Smooth muscle cell of the brain vasculature (primary cell): ENCODE results near the gene UBE3C.
"Not testable (repeated sequence)": the region's sequence is repeated elsewhere in the genome, so short reads cannot be mapped to it uniquely, and the experiment has no call there.

Experiments
- DNase-seq: peaks from one replicate; pipeline ENCODE4 v3.0.0-alpha.2; 2012; ENCODE audit warnings: low read depth, low spot score

UBE3C gene

DNA sequence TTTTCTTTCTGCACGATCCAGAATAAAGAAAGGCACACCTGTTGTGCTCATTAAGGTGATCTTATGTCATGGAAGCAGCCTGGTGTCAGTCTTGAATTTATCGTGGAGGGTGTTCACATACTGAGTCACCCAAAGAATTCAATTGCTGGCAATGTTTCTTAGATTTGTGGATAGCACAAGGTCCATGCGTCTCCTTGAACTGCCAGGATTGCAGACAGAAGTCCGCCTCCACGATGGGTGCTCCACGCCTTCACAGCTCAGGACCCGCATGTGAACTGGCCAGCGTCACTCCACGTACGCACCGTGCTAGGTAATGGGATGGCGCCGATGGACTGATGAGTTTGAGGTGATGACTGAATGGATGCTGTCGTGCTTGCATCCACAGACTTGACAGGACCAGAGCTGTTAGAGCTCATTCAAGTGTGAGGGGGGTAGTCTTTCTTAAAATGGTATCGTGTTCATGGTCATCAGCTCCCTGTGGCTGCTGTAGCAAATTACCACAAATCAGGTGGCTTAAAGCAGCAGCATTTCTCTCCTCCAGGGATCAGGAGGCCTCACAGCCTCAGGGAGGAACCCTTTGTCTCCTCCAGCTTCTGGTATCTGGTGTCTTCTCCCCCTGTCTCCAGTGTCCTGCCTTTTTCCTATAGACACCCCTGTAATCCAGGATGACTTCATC lies 132.7 kb downstream of the UBE3C start:
- no peak for DNase-seq

DNA sequence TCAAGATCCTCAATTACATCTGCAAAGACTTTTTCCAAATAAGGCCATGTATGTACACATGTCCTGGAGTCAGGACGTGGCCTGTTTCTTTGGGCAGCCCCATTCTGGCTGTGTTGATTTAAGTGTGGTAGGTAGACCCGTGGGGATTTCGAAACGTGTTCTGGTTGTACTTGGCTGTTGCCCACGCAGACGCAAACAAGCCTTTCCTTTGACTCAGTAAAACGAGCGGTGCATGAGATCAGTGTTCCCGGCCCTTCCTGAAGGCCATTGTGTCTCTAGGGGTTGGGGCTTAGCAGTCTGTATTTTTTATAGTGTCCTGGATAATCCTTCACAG lies 133.2 kb downstream of the UBE3C start:
- peak; percentile 76 for DNase-seq

DNA sequence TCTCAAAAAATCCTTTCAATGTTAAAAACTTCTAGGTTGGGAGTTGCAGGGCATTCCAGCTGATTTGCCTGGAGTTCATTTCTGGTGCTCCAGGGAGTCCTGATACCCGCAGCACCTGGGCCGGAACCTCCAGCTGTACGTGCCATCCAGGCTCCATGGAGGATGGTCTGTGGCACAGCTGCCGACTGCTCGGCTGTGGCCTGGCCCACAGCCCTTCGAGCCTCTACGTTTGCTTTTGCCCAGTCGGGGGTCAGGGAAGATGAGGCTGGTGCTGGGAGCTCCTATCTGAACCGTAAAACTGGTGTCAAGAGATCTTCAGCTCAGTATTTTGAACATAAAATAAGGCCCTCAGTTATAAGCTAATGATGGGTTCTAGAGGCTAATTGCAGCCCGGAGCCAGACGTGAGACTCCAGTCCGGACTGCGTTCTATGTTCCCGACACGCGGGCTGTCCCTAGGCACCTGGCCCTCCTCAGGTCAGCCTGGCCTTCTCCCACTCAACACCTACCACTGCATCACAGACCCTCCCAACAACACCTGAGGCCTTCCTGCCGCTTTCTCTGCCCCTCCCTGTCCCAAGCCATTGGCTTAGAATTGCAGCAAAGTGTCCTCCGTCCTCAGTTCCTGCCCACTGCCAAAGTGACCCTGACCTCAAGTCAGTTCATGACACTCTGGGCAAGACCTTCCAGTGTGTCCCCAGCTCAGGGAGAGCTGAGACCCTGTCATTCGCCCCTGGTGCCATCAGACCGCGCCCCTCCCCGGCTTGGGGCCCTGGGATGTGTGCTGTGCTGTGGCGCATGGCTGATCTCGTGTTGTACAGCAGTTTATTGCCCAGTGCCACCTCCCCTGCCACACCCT lies 133.9 kb downstream of the UBE3C start:
- no peak for DNase-seq

DNA sequence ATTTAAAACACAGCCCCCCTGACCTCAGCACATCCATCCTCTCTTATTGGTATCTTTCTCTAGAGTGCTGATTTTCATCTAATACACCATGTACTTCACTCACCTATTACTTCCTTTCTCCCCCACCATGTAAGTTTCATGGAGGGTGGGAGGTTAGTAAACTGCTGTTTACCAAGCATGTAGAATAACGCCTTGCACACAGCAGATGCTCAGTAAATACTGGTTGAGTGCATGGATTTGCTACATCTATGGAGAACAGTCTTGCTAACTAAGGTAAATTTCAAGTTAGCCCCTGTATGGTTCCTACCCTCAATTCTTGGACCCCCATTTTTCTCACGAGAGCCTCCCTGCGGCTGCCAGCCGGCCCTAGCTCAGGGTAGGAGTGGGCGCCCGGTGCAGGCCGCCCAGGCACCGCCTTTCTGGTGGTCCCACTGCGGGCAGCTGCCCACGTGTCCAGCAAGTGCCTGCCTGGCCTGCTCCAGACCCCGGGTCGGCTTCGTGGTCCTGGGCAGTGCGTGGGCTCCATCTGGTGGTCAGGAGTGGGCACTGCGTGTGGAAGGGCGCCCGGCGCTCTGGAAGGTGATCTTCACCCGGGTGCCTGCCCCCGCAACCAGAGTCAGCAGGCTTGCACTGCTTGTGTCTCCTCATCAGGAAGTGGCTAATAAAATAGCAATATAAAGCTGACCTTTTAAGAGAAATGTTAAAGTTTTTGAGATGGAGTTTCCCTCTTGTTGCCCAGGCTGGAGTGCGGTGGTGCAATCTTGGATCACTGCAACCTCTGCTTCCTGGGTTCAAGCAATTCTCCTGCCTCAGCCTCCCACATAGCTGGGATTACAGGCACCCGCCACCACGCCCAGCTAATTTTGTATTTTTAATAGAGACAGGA lies 134.7 kb downstream of the UBE3C start:
- peak; percentile 52 for DNase-seq

DNA sequence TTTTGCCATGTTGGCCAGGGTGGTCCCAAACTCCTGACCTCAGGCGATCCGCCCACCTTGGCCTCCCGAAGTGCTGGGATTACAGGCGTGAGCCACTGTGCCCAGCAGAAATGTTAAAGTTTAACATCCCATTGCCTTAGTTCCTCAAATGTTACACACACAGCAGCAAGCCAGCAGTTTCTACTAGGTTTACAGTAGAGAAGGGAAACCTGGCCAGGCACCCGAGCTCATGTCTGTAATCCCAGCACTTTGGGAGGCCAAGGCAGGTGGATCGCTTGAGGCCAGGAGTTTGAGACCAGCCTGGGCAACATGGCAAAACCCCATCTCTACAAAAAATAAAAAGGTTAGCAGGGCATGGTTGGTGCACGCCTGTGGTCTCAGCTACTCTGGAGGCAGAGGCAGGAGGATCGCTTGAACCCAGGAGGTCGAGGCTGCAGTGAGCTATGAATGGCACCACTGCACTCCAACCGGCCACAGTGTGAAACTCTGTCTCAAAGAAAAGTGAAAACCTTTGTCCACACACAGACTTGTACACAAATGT lies 135.4 kb downstream of the UBE3C start:
- not testable (repeated sequence) for DNase-seq

DNA sequence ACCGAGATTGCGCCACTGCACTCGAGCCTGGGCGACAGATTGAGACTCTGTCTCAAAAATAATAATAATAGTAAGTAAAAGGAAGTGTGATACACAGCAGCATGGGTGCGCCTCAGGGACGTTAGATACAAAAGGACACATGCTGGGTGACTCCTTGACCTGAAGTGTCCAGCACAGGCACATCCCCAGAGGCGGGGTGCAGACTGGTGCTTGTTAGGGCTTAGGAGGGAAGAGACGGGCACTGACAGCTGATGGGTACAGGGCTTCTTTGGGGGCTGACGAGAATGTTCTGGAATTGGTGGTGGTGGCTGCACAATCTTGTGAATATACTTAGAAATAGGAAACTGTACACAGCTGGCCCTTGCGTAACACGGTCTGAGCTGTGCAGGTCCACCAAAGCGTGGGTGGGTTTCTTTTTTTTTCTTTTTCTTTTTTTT lies 136.3 kb downstream of the UBE3C start:
- DNase-seq, result no peak

DNA sequence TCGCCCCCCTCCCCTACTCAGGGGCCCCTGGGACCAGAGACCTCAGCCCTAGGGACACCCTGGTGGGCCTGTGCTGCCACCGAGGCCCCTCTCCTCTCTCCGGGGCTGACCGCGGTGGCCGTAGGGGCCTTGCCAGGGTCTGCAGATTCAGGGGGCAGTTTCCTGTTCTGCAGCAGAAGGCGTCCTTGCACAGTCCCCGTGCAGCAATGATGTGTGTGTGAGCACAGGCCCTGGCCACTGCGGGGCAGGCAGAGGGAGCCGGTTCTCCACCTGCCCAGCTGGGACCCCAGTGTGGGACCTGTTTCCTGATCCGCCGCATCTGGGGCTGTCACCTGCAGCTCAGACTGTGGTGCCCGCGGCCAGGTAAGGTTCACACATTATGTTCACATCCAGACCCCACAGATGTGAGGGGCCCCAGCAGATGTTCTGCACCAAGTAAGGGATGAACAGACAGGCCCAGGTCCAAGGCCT lies 137.4 kb downstream of the UBE3C start:
- DNase-seq, result no peak

DNA sequence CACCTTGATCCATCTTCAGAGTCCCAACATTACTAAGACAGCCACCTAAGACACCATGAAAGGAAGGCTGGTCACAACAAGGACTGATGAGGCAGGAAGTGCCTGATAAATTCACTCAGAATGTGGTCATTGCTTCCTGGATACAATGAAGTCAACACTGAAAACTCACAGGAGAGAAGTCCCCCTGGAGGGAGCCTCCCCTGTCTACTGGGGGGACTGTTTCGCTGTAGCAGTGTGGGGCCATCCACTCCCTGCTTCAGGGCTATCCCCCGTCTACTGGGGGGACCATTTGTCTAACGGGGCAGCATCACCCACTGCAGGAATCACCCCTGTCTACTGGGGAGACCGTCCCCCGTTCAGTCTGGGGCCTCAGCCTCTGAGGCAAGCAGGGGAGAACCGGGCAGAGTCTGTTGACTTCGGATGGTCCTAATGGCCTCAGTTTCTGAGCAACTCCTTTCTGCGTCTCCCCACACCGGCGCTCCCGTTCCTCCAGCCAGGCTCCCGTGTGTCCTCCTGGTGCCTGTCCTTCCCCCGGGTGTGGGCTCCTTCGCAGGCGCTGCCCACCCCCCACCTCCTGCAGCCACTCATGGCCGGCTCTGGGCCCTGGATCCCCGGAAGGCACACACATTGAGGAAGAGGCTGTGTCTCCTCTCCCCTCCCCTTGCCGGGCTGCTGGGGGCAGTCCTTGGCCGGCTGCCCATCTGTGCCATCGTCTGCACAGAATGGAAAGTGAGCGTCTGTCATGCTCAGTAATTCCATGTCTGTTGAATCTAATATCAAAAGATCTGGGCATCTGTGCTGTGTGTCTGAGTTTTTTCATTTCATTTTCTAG lies 138.2 kb downstream of the UBE3C start:
- no peak for DNase-seq

DNA sequence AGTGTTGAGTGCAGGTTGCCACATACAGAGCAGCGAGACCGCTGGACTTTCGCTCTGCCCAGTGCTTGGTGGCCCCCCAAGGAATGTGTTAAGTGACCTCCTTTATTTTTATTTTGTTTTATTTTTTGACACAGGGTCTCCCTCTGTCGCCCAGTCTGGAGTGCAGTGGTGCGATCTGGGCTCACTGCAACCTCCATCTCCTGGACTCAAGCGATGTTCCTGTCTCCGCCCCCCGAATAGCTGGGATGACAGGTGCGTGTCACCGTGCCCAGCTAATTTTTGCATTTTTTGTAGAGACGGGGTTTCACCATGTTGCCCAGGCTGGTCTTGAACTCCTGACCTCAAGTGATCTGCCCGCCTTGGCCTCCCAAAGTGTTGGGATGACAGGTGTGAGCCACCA lies 138.8 kb downstream of the UBE3C start:
- DNase-seq, result not testable (repeated sequence)

DNA sequence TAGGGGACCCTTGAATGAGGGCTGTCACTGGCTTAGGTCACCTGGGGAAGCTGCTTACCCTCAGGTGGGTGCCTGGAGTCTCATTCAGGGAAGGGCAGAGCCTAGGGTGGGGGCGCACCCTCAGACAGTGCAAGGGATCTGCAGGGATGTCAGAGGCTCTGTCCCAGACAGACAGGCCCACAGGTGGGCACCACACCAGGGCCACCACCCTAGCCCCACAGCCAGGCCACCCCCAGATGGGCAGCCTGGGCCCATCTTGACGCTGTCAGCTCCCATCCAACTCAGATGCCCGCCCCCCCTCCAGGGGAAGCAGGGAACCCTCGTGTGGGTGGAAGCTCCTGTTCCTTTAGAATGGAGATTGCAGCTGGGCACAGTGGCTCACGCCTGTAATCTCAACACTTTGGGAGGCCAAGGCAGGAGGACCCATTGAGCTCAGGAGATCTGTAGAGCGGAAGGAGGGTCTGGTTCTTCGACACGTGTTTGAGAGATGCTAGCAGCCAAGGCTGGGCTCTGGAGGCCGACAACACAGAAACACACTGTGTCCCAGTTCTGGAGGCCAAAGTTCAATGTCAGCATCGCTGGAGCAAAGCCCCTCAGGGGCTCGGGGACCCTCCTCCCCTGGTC lies 139.6 kb downstream of the UBE3C start:
- no peak for DNase-seq

DNA sequence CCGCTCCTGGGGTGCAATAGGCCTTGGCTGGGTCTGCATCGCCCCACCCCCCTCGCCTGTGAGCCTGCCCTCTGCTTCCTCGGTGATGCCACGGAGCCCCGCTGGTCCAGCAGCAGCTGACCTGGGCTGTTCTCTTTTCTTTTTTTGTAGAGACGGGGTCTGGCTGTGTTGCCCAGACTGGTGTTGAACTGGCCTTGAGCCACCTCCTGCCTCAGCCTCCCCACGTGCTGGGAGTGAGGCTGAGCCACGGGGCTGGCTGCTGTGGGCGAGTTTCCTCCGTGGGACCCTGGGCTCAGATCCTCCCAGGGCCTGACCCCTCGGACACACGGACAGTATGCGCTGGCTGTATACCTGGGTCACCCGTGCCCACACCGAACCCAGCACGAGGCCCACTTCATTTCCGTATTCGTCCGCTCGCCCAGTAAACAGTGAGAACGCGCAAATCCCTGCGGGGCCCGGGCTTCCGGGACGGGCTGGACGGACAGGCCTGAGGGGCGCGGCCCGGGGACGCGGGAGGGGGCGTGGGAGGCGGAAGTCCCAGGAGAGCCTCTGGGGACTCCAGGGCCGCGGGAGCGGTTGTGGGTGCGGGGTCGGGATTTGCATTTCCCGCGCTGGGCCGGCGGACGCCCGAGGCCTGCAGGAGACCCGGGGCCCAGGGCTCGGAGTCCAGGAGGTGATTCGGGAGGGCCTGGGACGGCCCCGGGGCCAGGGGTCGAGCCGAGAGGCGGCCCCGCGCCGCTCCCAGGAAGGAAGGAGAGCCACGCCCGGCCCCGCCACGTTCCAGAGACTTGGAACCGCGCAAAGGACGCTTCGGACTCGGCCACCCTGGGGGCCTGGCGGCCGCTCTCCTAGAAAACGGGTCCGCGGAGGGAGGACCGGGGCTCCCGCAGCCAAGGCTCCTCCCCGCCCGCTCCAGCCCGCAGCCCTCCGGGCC lies 140.3 kb downstream of the UBE3C start:
- DNase-seq, result no peak

DNA sequence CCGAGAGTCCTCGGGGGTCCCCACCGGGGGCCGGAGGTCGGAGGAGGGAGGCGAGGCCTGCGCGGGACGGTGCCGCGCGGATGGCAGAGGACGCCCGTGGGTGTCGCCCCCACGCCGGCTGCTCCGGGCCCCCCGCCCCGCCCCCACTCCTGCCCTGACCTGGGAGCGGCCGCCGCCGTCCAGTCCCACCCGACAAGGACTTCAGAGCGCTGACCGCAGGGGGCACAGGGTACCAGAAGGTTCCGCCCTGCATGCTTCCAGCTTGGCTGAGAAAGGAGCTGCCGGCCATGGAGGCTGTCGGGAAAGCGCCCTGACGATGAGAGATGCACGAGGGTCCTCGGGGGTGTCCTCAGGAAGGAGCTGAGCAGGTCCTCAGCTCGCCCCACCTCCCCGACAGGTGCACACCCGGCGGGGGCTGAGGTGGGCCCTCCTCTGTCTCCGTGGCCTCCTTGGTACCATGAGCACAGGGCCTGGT lies 141.1 kb downstream of the UBE3C start:
- DNase-seq, result no peak

DNA sequence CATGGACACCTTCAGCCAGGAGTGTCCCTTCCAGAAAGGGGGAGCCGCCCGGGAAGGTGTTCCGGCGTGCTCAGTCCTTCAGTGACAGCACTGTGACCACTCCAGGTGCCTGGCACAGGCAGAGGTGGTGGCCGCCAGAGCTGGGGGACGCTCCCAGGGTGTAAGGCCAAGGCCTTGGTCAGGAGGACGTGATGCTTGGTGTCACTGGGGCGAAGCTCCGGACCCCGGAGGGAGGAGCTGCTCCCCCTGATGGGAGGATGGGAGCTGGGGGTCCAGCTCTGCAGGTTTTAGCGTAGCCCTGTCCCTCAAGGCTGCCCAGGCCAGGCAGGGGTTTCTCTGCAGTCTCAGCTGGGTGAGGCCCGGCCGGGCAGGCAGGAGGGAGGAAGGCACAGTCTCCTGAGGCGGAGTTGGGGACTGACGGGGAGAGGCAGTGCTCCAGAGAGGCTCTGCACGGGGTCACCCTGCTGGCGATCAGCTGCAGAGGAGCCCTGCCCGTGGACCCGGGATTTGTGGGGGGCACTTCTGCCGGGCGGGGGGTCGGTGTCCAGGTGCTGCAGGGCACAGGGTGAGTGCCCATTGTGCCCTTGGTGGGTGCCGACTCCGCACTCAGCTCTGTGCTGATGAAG lies 141.6 kb downstream of the UBE3C start:
- DNase-seq, result no peak

DNA sequence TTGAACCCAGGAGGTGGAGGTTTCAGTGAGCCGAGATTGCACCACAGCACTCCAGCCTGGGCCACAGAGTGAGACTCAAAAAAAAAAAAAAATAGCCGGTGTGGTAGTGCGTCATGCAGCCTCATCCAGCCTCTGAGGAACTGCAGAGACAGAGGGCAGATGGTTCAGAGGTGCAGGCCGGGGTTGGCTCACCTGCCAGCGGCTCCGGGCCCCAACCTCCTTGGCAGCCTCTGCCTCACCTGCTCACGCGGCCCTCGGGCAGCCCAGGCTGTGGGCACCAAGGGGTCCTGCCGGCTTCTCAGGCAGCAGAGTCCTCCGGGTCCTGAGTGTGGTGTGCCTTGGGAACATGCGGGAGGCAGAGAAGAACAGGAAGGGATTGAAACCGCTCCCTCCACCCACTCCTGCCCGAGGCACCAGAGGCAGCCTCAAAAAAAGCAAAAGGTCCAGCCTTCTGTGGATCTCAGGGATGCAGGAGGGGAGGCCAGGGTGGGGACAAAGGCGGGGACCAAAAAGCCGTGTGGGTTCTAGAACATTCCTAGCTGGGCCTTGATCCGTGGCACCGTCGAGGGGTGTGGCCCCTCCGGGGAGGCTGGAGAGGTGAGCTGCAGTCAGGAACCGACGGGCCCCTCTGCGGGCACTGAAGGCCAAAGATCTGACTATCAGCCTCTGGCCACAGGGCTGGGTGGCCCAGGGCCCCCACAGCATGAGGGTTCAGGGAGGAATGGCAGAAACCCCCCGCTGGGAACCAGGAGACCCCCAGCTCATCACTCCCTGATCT lies 142.7 kb downstream of the UBE3C start:
- DNase-seq, result no peak

DNA sequence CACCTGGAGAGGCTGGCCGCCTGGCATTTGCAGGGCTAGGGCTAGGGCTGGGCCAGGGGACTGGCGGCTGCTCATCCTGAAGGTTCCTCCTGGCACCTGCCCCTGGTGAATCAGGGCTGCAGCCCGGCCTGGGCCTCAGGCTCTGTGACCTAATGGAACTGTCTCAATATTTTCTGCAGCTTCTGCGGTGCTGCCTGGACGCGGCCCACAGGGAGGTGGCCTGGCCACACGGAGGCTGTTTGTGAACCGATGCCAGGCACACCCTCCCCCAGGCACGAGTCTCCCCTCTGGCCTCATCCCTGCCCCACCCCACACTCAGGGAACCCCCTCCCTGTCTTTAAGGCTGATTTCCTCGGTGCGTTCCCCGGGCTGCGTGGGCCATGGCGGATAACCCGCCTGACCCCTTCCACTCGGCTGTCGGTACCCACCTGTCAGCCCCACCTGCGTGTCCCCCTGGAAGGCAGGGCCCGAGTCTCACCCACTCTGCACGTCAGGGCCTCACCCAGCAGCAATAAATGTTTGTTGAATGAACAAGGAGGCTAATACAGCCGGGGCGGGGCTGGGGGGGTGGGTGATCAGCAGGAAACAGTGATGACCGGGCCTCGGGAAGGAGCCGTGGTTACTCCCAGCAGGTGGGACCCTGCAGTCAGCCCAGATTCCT lies 143.5 kb downstream of the UBE3C start:
- DNase-seq, result no peak

DNA sequence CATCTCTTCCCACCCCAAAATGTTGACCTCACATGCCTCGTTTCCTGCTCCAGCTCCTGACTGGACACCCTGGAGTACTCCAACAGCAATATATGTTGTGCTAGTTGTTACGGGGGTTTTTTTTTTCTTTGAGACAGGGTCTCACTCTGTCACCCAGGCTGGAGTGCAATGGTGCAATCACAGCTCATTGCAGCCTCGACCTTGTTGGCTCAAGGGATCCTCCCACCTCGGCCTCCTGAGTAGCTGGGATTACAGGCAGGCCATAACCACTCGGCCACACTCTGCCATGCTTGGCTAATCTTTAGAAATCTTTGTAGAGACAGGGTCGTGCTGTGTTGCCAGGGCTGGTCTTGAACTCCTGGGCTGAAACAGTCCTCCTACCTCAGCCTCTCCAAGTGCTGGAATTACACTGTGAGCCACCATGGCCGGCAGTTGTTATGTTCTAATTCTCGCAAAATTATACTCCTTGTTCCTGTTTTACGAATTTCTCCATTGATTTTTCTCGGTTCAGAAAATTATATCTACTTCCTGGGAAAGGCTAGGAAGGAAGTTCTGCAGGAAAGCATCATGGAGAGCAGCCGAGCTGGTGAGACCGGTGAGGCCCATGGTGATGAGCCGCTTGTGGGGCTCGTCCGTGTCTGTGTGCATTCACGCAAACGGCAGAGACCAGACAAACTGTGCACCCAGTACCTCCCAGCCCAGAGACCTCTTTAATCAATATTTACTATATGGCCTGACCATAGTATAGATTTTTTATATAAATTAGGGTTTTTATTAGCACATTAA lies 145.7 kb downstream of the UBE3C start:
- DNase-seq, result no peak
